GM06990 (cell line): ENCODE measurements around the gene ST8SIA1.

Experiments
- DNase-seq: peaks from one replicate; pipeline ENCODE4 v3.0.0-alpha.2; 2011; ENCODE audit not compliant: insufficient read length; ENCODE audit errors: extremely low read depth
- H3K27me3 ChIP-seq: replicated peaks from 2 replicates; pipeline ENCODE4 v1.6.0; 2011; ENCODE audit warnings: low read length; ENCODE audit not compliant: control insufficient read depth, insufficient read depth
- H3K36me3 ChIP-seq: 2 replicates; pipeline ENCODE4 v1.5.1; 2011; ENCODE audit warnings: low read length; ENCODE audit not compliant: control insufficient read depth, insufficient read depth
- H3K4me3 ChIP-seq: replicated peaks from 2 replicates; pipeline ENCODE4 v1.5.1; 2011; ENCODE audit warnings: low read depth, mild to moderate bottlenecking, control low read depth, low read length
- TF ChIP-seq, protein P1 (sequence below): IDR thresholded peaks from 2 replicates; pipeline ENCODE4 v1.5.1; 2011; ENCODE audit warnings: low read length, control low read depth, mild to moderate bottlenecking, inconsistent platforms; ENCODE audit not compliant: insufficient read depth, poor library complexity, severe bottlenecking

Gene ST8SIA1

DNA sequence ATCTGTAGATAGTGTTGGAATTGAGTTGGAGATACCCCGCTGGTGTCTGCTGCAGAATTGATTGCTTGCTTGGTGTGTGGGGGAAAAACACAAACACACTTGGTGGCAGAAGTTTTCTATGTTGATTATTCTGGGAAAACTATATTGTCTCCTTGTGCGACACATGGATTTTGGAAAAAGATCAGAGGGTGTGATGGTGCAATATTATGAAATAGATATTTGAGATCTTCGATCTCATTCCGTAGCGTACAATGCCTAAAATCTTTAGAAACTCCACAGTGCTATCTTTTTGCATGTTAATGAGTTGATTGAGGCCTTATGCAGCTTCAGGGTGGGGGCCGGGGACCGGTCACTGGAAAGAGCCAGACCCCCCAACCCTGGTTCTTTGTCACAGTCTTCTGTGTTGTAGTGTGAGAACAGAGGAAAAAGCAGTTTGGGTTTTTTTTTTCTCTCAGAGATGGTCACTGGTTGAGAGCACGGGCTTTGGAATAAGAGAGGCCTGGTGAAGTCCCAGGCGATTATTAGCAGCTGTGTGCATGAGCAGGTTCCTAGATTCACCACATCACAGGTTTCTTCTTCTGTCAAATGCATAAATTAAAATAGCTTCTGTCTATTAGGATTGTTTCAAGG lies 88.2 kb downstream of the ST8SIA1 start:
- no peak for DNase-seq
- TF ChIP-seq, protein P1, sequence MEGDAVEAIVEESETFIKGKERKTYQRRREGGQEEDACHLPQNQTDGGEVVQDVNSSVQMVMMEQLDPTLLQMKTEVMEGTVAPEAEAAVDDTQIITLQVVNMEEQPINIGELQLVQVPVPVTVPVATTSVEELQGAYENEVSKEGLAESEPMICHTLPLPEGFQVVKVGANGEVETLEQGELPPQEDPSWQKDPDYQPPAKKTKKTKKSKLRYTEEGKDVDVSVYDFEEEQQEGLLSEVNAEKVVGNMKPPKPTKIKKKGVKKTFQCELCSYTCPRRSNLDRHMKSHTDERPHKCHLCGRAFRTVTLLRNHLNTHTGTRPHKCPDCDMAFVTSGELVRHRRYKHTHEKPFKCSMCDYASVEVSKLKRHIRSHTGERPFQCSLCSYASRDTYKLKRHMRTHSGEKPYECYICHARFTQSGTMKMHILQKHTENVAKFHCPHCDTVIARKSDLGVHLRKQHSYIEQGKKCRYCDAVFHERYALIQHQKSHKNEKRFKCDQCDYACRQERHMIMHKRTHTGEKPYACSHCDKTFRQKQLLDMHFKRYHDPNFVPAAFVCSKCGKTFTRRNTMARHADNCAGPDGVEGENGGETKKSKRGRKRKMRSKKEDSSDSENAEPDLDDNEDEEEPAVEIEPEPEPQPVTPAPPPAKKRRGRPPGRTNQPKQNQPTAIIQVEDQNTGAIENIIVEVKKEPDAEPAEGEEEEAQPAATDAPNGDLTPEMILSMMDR: no peak
- Histone ChIP-seq H3K4me3 (no peak overlapping the region), H3K27me3 (no peaks in the 10 kb centered on the region; the same call in 1 of the 2 replicates), H3K36me3 (no peaks in the 10 kb centered on the region)

DNA sequence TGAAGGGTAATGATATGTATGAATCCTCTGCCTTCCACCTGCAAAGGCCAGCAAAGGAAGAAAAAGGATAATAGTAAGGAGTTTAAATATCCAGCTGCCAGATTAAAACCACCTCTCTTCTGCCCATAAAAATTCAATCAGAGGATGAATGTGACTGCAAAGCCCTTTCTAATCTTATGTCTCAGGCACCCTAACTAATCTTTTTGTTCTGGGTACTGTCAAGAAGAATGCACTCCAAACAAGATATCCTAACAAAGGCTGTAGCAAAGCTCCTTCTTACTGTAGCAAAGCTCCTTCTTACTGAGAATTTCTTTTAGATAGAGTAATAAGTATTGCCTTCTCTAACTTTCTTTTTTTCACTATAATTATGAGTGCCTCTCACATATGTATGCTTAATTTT lies 91.8 kb downstream of the ST8SIA1 start:
- no peak overlapping the region for H3K4me3 ChIP-seq
- no peak for DNase-seq
- TF ChIP-seq, protein P1: no peak
- no peaks in the 10 kb centered on the region for H3K27me3 ChIP-seq
- H3K36me3 ChIP-seq: no peaks in the 10 kb centered on the region

DNA sequence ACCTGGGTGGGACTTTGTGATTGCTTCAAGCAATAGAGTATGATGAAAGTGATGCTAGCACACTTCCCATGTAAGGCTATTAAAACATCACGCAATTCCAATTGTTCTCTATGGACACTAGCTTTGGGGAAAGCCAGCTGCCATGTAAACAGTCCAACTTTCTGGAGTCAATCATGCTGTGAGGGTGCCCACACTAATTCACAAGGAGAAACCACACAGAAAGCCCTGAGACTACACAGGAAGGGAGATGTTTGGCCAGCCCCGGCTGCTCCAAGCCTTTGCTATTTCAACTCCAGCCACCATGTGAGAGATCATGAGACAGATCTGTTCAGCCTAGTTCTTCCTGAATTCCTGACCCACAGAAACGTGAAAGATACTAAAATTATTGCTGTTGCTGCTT lies 96.3 kb downstream of the ST8SIA1 start:
- no peak for DNase-seq
- Histone ChIP-seq H3K4me3 (no peak overlapping the region), H3K27me3 (no peaks in the 10 kb centered on the region), H3K36me3 (no peaks in the 10 kb centered on the region)
- TF ChIP-seq, protein P1: no peak

DNA sequence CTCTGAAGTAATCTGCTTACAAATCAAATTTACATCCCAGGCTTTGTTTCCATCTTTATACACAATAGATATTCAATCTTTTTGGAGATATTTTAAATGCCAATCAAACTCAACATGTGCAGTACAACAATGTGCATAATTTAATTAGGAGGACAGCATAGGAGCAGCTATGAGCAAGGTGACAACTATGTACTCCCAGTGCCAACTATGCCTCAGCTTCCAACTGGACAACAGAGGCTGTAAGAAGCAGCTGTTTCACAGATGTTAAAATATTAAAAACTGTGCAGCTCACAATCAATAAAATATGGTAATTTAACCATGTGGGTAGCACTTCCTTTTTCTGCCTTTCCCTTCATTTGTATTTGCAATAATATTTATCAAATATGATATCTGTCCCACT lies 99.9 kb downstream of the ST8SIA1 start:
- no peak overlapping the region for H3K4me3 ChIP-seq
- no peaks in the 10 kb centered on the region for H3K36me3 ChIP-seq
- H3K27me3 ChIP-seq: no peaks in the 10 kb centered on the region
- TF ChIP-seq, protein P1: no peak
- no peak for DNase-seq

DNA sequence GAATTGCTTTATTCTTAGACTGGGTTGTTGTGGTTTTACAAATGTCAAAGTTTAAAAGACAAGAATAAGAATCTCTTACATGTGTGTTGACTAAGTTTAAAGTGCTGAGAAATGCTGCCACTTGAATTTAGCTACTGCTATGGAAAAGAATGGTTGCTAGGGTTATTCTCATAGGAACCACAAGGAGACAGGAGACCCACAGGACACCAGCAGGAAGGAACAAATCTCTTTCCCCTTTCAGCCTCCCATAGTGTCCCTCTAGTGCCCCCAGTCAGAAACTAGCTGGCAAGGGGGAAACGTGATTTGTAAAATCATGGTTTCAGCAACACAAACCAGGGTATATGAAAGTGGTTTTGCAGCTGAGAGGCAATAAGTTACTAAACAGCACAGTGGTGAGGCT lies 102.7 kb downstream of the ST8SIA1 start:
- no peak for DNase-seq
- TF ChIP-seq, protein P1: no peak
- Histone ChIP-seq H3K36me3 (no peaks in the 10 kb centered on the region), H3K4me3 (no peak overlapping the region), H3K27me3 (no peaks in the 10 kb centered on the region; the same call in 1 of the 2 replicates)

DNA sequence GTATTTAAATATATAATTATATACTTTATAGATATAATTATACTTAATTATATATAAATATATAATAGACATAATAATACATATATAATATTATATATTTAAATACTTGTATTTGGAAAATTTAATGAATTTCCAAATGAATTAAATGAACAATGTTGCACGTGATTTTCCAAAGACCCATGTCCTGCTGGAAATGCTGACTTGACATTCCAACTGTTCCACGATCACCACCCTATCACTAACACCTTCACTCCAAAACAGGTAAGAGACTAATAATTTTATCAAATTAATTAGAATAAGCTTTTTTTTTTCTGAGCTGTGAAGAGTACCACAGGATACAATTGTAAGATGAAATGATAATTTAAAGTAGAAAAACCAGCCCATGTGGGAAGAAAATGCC lies 103.4 kb downstream of the ST8SIA1 start:
- TF ChIP-seq, protein P1: no peak
- no peak overlapping the region for H3K4me3 ChIP-seq
- no peaks in the 10 kb centered on the region for H3K36me3 ChIP-seq
- no peak for DNase-seq
- H3K27me3 ChIP-seq: no peaks in the 10 kb centered on the region; the same call in 1 of the 2 replicates
